ENCODE data around the gene SPHK1.

Gene SPHK1

GRCh38 chr17:76407509-76407908 lies 23.1 kb downstream of the SPHK1 start:
- DNase-seq (ENCODE audit: low read depth) = no peak

GRCh38 chr17:76408037-76408849 lies 23.8 kb downstream of the SPHK1 start:
- no peak for DNase-seq (ENCODE audit: low read depth)

GRCh38 chr17:76410328-76410965 lies 26.0 kb downstream of the SPHK1 start:
- no peak for DNase-seq (ENCODE audit: low read depth)

- no peak for DNase-seq (ENCODE audit: low read depth)
Observed at GRCh38 chr17:76411247-76411646, 26.8 kb downstream of the SPHK1 start.

GRCh38 chr17:76414334-76415295 lies 30.2 kb downstream of the SPHK1 start:
- DNase-seq (ENCODE audit: low read depth) = peak; percentile 12

GRCh38 chr17:76415786-76416185 lies 31.4 kb downstream of the SPHK1 start:
- no peak for DNase-seq (ENCODE audit: low read depth)

GRCh38 chr17:76416457-76416856 lies 32.0 kb downstream of the SPHK1 start:
- DNase-seq (ENCODE audit: low read depth) = no peak

- no peak for DNase-seq (ENCODE audit: low read depth)
Observed at GRCh38 chr17:76416899-76417298, 32.5 kb downstream of the SPHK1 start.

- no peak for DNase-seq (ENCODE audit: low read depth)
Observed at GRCh38 chr17:76417499-76418143, 33.2 kb downstream of the SPHK1 start.

GRCh38 chr17:76419576-76420260 lies 35.3 kb downstream of the SPHK1 start:
- DNase-seq (ENCODE audit: low read depth) = no peak

GRCh38 chr17:76420356-76421043 lies 36.1 kb downstream of the SPHK1 start:
- no peak for DNase-seq (ENCODE audit: low read depth)

GRCh38 chr17:76421044-76421407 lies 36.6 kb downstream of the SPHK1 start:
- DNase-seq (ENCODE audit: low read depth) = no peak

- no peak for DNase-seq (ENCODE audit: low read depth)
Observed at GRCh38 chr17:76422406-76422805, 38.0 kb downstream of the SPHK1 start.

GRCh38 chr17:76422860-76423259 lies 38.5 kb downstream of the SPHK1 start:
- DNase-seq (ENCODE audit: low read depth) = no peak

GRCh38 chr17:76426853-76427252 lies 42.4 kb downstream of the SPHK1 start:
- no peak for DNase-seq (ENCODE audit: low read depth)

GRCh38 chr17:76427501-76428231 lies 43.3 kb downstream of the SPHK1 start:
- DNase-seq (ENCODE audit: low read depth) = peak; percentile 16

GRCh38 chr17:76428511-76428910 lies 44.1 kb downstream of the SPHK1 start:
- no peak for DNase-seq (ENCODE audit: low read depth)

- no peak for DNase-seq (ENCODE audit: low read depth)
Observed at GRCh38 chr17:76431509-76431908, 47.1 kb downstream of the SPHK1 start.

GRCh38 chr17:76432004-76432403 lies 47.6 kb downstream of the SPHK1 start:
- no peak for DNase-seq (ENCODE audit: low read depth)

GRCh38 chr17:76432712-76433336 lies 48.4 kb downstream of the SPHK1 start:
- no peak for DNase-seq (ENCODE audit: low read depth)
